Kidney epithelial cell (primary cell): ENCODE results near the gene EID2B. TPM values are rescaled to one million over a fixed set of nuclear protein-coding genes. Genes with fewer than 3 reads are reported as not detected.
A peak's percentile ranks its signal among the peaks of the same experiment; 100 is the strongest.

Source experiments
- DNase-seq: peaks from one replicate; pipeline ENCODE4 v3.0.0-alpha.2; 2010; ENCODE audit warnings: low read depth
- H3K27me3 ChIP-seq: 2 replicates; pipeline ENCODE4 v1.6.0; 2011; ENCODE audit warnings: low read length; ENCODE audit not compliant: control insufficient read depth, insufficient read depth
- H3K36me3 ChIP-seq: 2 replicates; pipeline ENCODE4 v1.5.1; 2011; ENCODE audit warnings: low read length; ENCODE audit not compliant: control insufficient read depth, insufficient read depth
- H3K4me3 ChIP-seq: 2 replicates; pipeline ENCODE4 v1.5.1; 2011; ENCODE audit warnings: low read depth, mild to moderate bottlenecking, control low read depth, low read length
- CTCF ChIP-seq: IDR thresholded peaks from 2 replicates; pipeline ENCODE4 v1.5.1; 2011; ENCODE audit warnings: mild to moderate bottlenecking, moderate library complexity, low read length, control low read depth, inconsistent platforms; ENCODE audit not compliant: insufficient read depth, poor library complexity, severe bottlenecking
- total RNA-seq: library from RNA; depleted of rRNA; stranded (reverse); fragments of >200 nt; gene quantifications from 2 replicates; pipeline ENCODE4 v1.2.3, GENCODE V29; 2015

Gene EID2B
- total RNA-seq, 1 donor from 2014 or later, result 3.1 TPM

GRCh38 chr19:39502640-39503417 is 29.8 kb downstream of the EID2B start:
- peaks cover 43% of the 10 kb centered on the region for H3K27me3 ChIP-seq
- DNase-seq, result no peak
- TF ChIP-seq CTCF, result peak; percentile 28
- H3K36me3 ChIP-seq, result no peaks in the 10 kb centered on the region
- no peak overlapping the region for H3K4me3 ChIP-seq

- no peak for TF ChIP-seq CTCF
- no peak overlapping the region for H3K4me3 ChIP-seq
- no peak for DNase-seq
- peaks cover 53% of the 10 kb centered on the region for H3K27me3 ChIP-seq
- H3K36me3 ChIP-seq, result no peaks in the 10 kb centered on the region
Observed at GRCh38 chr19:39501340-39501739, 31.3 kb downstream of the EID2B start.

GRCh38 chr19:39500543-39500942 is 32.1 kb downstream of the EID2B start:
- H3K27me3 ChIP-seq, result peaks cover 56% of the 10 kb centered on the region
- DNase-seq, result no peak
- H3K36me3 ChIP-seq, result no peaks in the 10 kb centered on the region
- no peak overlapping the region for H3K4me3 ChIP-seq
- TF ChIP-seq CTCF, result no peak

DNA sequence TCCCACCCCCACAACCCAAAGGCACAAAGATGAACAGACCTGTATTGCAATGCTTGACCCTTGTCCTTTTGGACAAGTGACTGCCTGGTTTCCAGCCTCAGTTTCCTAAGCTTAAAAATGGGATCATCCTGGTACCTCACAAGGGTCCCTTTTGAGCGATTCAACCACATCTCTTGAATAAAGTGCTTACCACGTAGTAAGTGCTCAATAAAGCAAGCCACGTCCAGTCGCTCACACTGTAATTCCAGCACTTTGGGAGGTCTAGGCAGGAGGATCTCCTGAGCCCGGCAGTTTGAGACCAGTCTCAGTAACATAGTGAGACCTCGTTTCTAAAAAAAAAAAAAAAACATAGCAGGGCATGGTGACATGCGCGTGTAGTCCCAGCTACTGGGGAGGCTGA is 32.7 kb downstream of the EID2B start:
- Histone ChIP-seq H3K36me3 (no peaks in the 10 kb centered on the region), H3K27me3 (peaks cover 54% of the 10 kb centered on the region), H3K4me3 (no peak overlapping the region)
- TF ChIP-seq CTCF, result no peak
- no peak for DNase-seq

- no peak for TF ChIP-seq CTCF
- DNase-seq, result no peak
- Histone ChIP-seq H3K27me3 (peaks cover 52% of the 10 kb centered on the region), H3K4me3 (no peak within 1 kb of the TSS), H3K36me3 (no peaks in the 10 kb centered on the region)
Observed at GRCh38 chr19:39498798-39499642, 33.6 kb downstream of the EID2B start, which contains the start of gene DLL3. Gene DLL3 (plus strand): TSS chr19:39498947. CDS start chr19:39498975, 28 bp downstream.
